Stimulated activated naive B cell treated with anti-CD40 and anti-IgM and Interleukin-4, amounts not matched to agents 10 μg/mL and 1 μg/mL and 100 μg/mL, for 72 hours (primary cell): ENCODE results near the gene GALNT17.

Experiments
- ATAC-seq, 2 donors: fragments of 150-1000 bp; cut with Tn5 transposase; replicated peaks; 2 replicates each; pipeline ENCODE4 v1.10.0; 2021; ENCODE audit warnings: moderate library complexity in 1 of 2
- DNase-seq: peaks from one replicate; pipeline ENCODE4 v3.0.0; 2021
- H3K27ac Mint-ChIP-seq: one replicate; pipeline ENCODE4 v1.8.0; 2022; ENCODE audit warnings: mild to moderate bottlenecking, mixed read lengths
- H3K27me3 Mint-ChIP-seq, 2 donors: one replicate each; pipeline ENCODE4 v1.8.0; 2022; ENCODE audit warnings: mixed read lengths in 2 of 2
- H3K36me3 Mint-ChIP-seq, 2 donors: one replicate each; pipeline ENCODE4 v1.8.0; 2022; ENCODE audit warnings: mixed read lengths in 2 of 2, mild to moderate bottlenecking in 1 of 2
- H3K4me1 Mint-ChIP-seq, 2 donors: one replicate each; pipeline ENCODE4 v1.8.0; 2022; ENCODE audit warnings: mixed read lengths in 2 of 2, mild to moderate bottlenecking in 1 of 2
- H3K4me3 Mint-ChIP-seq, 2 donors: one replicate each; pipeline ENCODE4 v1.8.0; 2022; ENCODE audit warnings: mild to moderate bottlenecking in 2 of 2, mixed read lengths in 2 of 2, moderate library complexity in 1 of 2
- H3K9me3 Mint-ChIP-seq, 2 donors: one replicate each; pipeline ENCODE4 v1.8.0; 2022; ENCODE audit warnings: mixed read lengths in 2 of 2, mild to moderate bottlenecking in 1 of 2

The GALNT17 gene

DNA sequence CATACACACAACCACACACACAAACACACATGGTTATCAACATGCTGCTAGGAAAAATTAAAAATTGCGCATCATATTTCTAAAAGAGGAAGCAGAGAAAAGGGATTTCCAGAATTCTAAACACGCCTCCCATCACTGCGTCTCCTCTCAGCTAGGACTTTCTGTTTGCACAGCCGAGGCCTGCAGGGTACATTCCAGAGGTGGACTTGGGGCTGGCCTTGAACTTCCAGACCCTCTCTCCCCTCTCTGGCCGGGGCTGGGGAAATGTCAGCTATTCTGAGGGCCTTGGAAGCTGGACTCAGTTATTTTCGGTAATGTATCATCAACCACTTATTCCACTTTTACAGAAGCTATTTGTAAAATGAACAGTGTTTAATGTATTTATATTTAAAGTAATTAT lies 168.7 kb downstream of the GALNT17 start:
- no peak overlapping the region for H3K27ac Mint-ChIP-seq
- no peak for DNase-seq
- no peaks in the 10 kb centered on the region for H3K27me3 Mint-ChIP-seq
- no peak overlapping the region for H3K4me3 Mint-ChIP-seq
- no peak for ATAC-seq
- H3K9me3 Mint-ChIP-seq, result peaks cover 0 to 2% of the 10 kb centered on the region in 2 donors
- H3K36me3 Mint-ChIP-seq, result no peaks in the 10 kb centered on the region
- H3K4me1 Mint-ChIP-seq, result no peaks in the 10 kb centered on the region

- no peak overlapping the region for H3K4me3 Mint-ChIP-seq
- no peak for DNase-seq
- H3K9me3 Mint-ChIP-seq, result peaks cover under 1 to 2% of the 10 kb centered on the region in 2 donors
- no peaks in the 10 kb centered on the region for H3K4me1 Mint-ChIP-seq
- no peaks in the 10 kb centered on the region for H3K36me3 Mint-ChIP-seq
- H3K27me3 Mint-ChIP-seq, result no peaks in the 10 kb centered on the region
- ATAC-seq, result no peak
- no peak overlapping the region for H3K27ac Mint-ChIP-seq
Observed at GRCh38 chr7:71301167-71301566, 169.2 kb downstream of the GALNT17 start.

DNA sequence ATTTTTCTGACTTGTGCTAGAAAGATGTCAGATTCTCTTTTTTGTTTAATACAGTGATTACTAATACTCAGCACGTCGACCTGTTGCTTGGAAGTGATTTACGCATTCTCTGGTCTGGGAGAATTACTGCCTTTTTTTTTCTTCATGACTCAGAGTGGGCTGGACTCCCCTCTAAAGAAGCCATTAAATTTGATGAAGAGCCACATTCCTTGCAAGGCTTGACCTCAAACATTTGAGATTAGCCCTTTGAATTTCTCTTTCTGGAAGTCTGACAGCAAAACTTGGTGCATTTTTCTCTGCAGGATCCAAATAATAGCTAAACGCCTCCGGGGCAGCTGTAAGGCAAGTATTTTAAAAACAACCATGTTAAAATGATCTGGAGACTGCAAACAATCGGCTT lies 171.6 kb downstream of the GALNT17 start:
- H3K27me3 Mint-ChIP-seq, result no peaks in the 10 kb centered on the region
- no peaks in the 10 kb centered on the region for H3K4me1 Mint-ChIP-seq
- H3K4me3 Mint-ChIP-seq, result no peak overlapping the region
- H3K36me3 Mint-ChIP-seq, result no peaks in the 10 kb centered on the region
- no peak for ATAC-seq
- DNase-seq, result no peak
- H3K9me3 Mint-ChIP-seq, result peaks cover 4 to 6% of the 10 kb centered on the region in 2 donors
- H3K27ac Mint-ChIP-seq, result no peak overlapping the region

- Mint-ChIP-seq H3K36me3 (no peaks in the 10 kb centered on the region), H3K27me3 (no peaks in the 10 kb centered on the region), H3K4me3 (no peak overlapping the region), H3K4me1 (no peaks in the 10 kb centered on the region), H3K27ac (no peak overlapping the region), H3K9me3 (peaks cover 10 to 13% of the 10 kb centered on the region in 2 donors)
- DNase-seq (no peak), ATAC-seq (no peak)
Observed at GRCh38 chr7:71308096-71308495, 176.2 kb downstream of the GALNT17 start.

- Mint-ChIP-seq H3K27me3 (no peaks in the 10 kb centered on the region), H3K4me1 (no peaks in the 10 kb centered on the region), H3K9me3 (peaks cover 16 to 17% of the 10 kb centered on the region in 2 donors), H3K36me3 (no peaks in the 10 kb centered on the region), H3K27ac (no peak overlapping the region), H3K4me3 (no peak overlapping the region)
- ATAC-seq, result no peak
- DNase-seq, result no peak
Observed at GRCh38 chr7:71311576-71311975, 179.6 kb downstream of the GALNT17 start.

DNA sequence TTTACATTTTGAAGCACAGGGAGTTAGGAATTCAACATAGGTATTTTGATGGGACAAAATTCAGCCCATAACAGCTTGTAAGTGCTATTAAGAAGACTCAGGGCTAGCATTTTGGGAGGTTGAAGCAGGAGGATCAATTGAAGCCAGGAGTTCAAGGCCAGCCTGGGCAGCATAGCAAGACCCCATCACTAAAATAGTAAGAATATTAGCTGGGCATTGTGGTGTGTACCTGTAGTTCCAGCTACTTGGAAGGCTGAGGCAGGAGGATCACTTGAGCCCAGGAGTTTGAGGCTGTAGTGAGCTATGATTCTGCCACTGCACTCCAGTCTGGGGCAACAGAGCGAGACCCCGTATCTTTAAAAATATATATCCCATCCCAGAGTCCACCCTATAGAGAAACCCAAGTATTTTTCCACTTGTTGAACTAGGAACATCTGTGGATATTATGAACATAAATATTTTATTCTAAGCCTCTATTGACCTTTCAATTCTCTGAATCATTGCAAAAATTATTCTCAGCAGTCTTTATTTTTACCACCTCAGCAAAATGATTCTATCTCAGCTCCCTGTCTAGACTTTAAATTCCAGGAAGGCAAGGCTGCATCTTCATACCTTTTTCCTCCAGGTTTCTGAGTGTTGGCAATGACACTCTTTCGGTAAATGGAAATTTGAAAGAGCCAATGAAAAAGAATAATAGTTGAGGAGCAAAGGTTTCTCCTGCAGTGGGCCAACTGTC lies 181.0 kb downstream of the GALNT17 start:
- H3K9me3 Mint-ChIP-seq, result peaks cover 17 to 19% of the 10 kb centered on the region in 2 donors
- ATAC-seq (no peak), DNase-seq (no peak)
- H3K4me3 Mint-ChIP-seq, result no peak overlapping the region
- H3K36me3 Mint-ChIP-seq, result no peaks in the 10 kb centered on the region
- H3K27ac Mint-ChIP-seq, result no peak overlapping the region
- H3K4me1 Mint-ChIP-seq, result no peaks in the 10 kb centered on the region
- no peaks in the 10 kb centered on the region for H3K27me3 Mint-ChIP-seq

DNA sequence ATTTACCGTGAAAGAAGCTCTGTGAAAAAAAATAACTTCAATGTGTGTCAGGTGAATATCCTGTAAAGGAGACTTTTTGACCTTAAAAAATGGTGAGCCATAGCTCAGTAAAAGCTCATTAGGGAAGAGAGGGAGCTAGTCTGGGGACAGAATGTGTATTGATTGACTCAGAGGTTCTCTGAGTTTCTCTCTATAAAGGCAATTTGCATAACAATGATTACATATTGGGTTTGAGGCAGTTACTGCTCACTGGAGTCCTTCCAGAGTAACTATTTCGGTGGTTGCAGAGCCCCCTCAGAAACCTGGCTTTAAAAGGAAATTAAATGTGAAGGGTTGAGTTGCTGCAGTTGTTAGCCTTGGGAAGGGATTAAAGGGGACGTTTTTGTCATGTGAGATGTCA lies 181.6 kb downstream of the GALNT17 start:
- ATAC-seq, result no peak
- Mint-ChIP-seq H3K27ac (no peak overlapping the region), H3K9me3 (peaks cover 17 to 19% of the 10 kb centered on the region in 2 donors)

DNA sequence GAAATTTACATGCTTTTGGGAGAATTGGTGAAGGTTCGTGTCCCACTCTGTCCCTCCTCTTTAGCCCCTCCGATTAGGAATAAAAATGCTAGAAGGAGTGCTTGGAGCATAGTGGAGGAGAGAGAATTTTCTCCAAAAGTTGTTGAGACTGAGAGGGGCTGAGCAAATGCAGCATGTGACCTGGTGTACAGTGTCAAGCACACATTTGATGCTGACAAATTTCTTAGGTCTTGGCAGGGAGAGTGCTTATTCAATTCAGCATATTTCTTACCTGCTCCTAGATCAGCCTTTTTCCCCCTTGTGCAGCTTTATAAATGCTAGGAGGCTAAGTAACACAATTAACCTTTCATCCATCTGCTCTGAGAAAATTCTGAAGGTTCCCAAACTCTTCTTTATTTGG lies 189.0 kb downstream of the GALNT17 start:
- Mint-ChIP-seq H3K4me1 (no peaks in the 10 kb centered on the region), H3K27me3 (no peaks in the 10 kb centered on the region), H3K36me3 (no peaks in the 10 kb centered on the region), H3K27ac (no peak overlapping the region), H3K9me3 (peaks cover 7 to 17% of the 10 kb centered on the region in 2 donors), H3K4me3 (no peak overlapping the region)
- DNase-seq, result no peak
- no peak for ATAC-seq

More for the DNA sequence above, 181.6 kb downstream of the GALNT17 start:
- no peak overlapping the region for H3K4me3 Mint-ChIP-seq
- no peaks in the 10 kb centered on the region for H3K36me3 Mint-ChIP-seq
- no peak for DNase-seq
- no peaks in the 10 kb centered on the region for H3K4me1 Mint-ChIP-seq
- no peaks in the 10 kb centered on the region for H3K27me3 Mint-ChIP-seq

DNA sequence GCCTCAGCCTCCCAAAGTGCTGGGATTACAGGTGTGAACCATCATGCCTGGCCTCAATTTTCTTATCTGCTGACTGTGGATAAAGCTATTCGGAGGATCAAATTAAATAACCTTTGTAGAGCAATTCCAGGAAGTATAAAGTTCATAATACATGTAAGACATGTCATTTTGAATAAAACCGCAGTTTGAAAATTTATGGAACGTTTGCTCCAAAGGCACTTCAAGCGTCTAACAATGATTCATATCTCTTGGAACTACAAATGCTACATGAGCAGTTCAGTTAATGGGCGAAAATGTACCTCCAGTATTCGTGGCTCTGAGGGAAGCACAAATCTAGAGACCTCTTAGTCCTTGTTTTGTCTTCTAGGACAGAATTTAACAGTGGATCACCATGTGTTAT lies 190.3 kb downstream of the GALNT17 start:
- Mint-ChIP-seq H3K4me1 (no peaks in the 10 kb centered on the region), H3K9me3 (peaks cover 7 to 14% of the 10 kb centered on the region in 2 donors)

GRCh38 chr7:71323726-71324125 lies 191.8 kb downstream of the GALNT17 start:
- Mint-ChIP-seq H3K9me3 (peaks cover 7 to 10% of the 10 kb centered on the region in 2 donors), H3K4me1 (no peaks in the 10 kb centered on the region), H3K4me3 (no peak overlapping the region), H3K27me3 (no peaks in the 10 kb centered on the region), H3K27ac (no peak overlapping the region), H3K36me3 (no peaks in the 10 kb centered on the region)
- DNase-seq (no peak), ATAC-seq (no peak)

More for the DNA sequence above, 190.3 kb downstream of the GALNT17 start:
- ATAC-seq (no peak), DNase-seq (no peak)
- no peaks in the 10 kb centered on the region for H3K27me3 Mint-ChIP-seq
- H3K27ac Mint-ChIP-seq, result no peak overlapping the region
- no peaks in the 10 kb centered on the region for H3K36me3 Mint-ChIP-seq
- no peak overlapping the region for H3K4me3 Mint-ChIP-seq

- DNase-seq (no peak), ATAC-seq (no peak)
- Mint-ChIP-seq H3K9me3 (peaks cover 4 to 9% of the 10 kb centered on the region in 2 donors), H3K27ac (no peak overlapping the region), H3K27me3 (no peaks in the 10 kb centered on the region), H3K36me3 (no peaks in the 10 kb centered on the region), H3K4me1 (no peaks in the 10 kb centered on the region), H3K4me3 (no peak overlapping the region)
Observed at GRCh38 chr7:71325151-71325550, 193.2 kb downstream of the GALNT17 start.

GRCh38 chr7:71326595-71326994 lies 194.7 kb downstream of the GALNT17 start:
- no peak for DNase-seq
- Mint-ChIP-seq H3K27me3 (no peaks in the 10 kb centered on the region), H3K9me3 (peaks cover 8 to 10% of the 10 kb centered on the region in 2 donors), H3K27ac (no peak overlapping the region), H3K4me1 (no peaks in the 10 kb centered on the region), H3K4me3 (no peak overlapping the region), H3K36me3 (no peaks in the 10 kb centered on the region)
- no peak for ATAC-seq

GRCh38 chr7:71327946-71328345 lies 196.0 kb downstream of the GALNT17 start:
- H3K36me3 Mint-ChIP-seq, result no peaks in the 10 kb centered on the region
- DNase-seq (no peak), ATAC-seq (no peak)
- H3K4me1 Mint-ChIP-seq, result no peaks in the 10 kb centered on the region
- H3K4me3 Mint-ChIP-seq, result no peak overlapping the region
- H3K27me3 Mint-ChIP-seq, result no peaks in the 10 kb centered on the region
- peaks cover 7 to 8% of the 10 kb centered on the region in 2 donors for H3K9me3 Mint-ChIP-seq
- H3K27ac Mint-ChIP-seq, result no peak overlapping the region

DNA sequence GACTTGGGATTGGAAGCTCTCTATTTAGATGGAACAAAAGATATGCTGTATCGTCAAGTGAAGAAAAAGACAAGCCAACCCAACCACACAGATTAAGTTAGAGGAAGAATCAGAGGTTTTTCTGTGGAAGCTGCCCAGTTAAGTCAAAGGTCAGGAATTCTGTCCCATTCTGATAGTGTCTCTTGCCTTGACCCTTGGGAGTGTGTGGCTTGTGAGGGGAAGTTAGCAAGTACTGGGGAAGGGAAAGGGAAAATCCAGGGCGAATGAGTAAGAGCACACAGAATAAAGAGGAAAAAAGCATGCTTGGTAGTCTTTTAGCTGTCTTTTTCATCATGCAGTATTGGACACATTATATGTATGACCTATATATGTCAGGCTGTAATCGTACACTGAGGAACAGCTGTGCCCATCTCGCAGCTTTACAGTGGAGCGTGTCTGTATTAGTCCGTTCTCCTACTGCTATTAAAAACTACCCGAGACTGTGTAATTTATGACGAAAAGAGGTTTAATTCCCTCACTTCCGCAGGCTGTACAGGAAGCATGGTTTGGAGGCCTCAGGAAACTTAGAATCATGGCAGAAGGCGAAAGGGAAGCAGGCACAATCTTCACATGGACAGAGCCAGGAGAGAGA lies 197.2 kb downstream of the GALNT17 start:
- no peaks in the 10 kb centered on the region for H3K27me3 Mint-ChIP-seq
- H3K4me3 Mint-ChIP-seq, result no peak overlapping the region
- DNase-seq (no peak), ATAC-seq (no peak)
- H3K9me3 Mint-ChIP-seq, result peaks cover 6 to 8% of the 10 kb centered on the region in 2 donors
- H3K27ac Mint-ChIP-seq, result no peak overlapping the region
- H3K4me1 Mint-ChIP-seq, result no peaks in the 10 kb centered on the region
- H3K36me3 Mint-ChIP-seq, result no peaks in the 10 kb centered on the region

- DNase-seq (no peak), ATAC-seq (no peak)
- H3K36me3 Mint-ChIP-seq, result no peaks in the 10 kb centered on the region
- no peak overlapping the region for H3K27ac Mint-ChIP-seq
- H3K9me3 Mint-ChIP-seq, result peaks cover 6 to 8% of the 10 kb centered on the region in 2 donors
- no peaks in the 10 kb centered on the region for H3K4me1 Mint-ChIP-seq
- no peaks in the 10 kb centered on the region for H3K27me3 Mint-ChIP-seq
- H3K4me3 Mint-ChIP-seq, result no peak overlapping the region
Observed at GRCh38 chr7:71332207-71332606, 200.3 kb downstream of the GALNT17 start.
